Eye (tissue), 1 donor: ENCODE results near the gene MRPL27.
"Not testable (repeated sequence)": the region's sequence is repeated elsewhere in the genome, so short reads cannot be mapped to it uniquely, and the experiment has no call there.

Source experiments
- DNase-seq: peaks from one replicate; pipeline ENCODE4 v3.0.0-alpha.2; 2015

The MRPL27 gene

GRCh38 chr17:50344731-50345365, 28.1 kb downstream of the MRPL27 start:
- no peak for DNase-seq

DNA sequence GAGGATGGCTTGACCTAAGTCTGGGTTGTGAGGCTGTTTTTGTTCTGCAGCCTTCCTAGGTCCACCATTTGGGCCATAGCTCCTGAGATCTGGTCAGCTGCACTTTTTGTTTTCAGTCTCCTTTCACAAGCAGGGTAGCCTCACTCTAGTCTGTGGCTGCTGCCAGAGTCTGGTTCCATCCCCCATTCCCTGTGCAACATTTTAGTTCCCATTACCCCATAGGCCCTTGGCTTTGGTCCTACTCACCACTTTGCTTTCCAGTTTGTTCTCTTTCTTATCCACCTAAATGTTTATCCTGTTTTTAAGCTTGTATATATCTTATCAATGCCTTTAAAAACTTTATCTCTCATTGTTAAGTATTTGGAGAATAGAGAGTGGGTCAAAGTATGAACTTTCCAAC, 33.6 kb downstream of the MRPL27 start:
- DNase-seq, result no peak

DNA sequence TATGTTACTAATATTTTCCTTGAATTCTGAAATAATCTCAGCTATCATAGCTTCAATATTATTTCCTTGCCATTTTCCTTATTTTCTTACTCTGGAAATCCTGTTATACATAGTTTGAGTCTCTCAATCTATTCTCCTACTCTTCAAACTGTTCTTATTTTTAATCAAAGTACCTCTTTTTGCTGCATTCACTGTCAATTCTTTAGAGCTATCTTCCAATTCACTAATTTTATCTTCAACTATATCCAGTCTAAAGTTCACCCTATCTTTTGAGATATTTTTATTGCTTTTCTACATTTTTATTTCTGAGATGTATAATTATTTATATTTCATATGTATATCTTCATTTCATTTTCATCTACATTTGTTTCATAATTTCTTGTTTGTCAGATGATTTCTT, 34.3 kb downstream of the MRPL27 start:
- no peak for DNase-seq

DNA sequence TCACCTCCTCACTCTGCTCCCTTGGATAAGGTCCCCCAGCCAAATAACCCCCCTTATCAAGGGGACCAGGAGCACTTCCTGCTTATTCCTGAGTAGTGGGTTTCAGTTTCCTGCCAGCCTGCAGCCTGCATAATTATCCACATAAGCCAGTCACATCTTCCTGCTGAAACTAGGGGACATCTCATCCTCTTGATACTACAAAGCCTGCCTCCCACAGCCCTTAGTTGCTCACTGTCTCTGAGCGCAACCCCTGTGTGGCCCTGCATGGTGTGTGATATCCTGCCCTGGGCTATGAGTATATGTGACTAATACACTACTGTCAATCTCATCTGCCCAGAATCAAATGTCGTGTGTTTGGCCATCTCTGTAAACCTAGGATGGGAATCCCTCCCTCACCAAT, 35.0 kb downstream of the MRPL27 start:
- DNase-seq, result no peak

GRCh38 chr17:50333291-50334057, 39.5 kb downstream of the MRPL27 start:
- not testable (repeated sequence) for DNase-seq

- peak; percentile 48 for DNase-seq
Measured at GRCh38 chr17:50332196-50332595, 40.8 kb downstream of the MRPL27 start.

DNA sequence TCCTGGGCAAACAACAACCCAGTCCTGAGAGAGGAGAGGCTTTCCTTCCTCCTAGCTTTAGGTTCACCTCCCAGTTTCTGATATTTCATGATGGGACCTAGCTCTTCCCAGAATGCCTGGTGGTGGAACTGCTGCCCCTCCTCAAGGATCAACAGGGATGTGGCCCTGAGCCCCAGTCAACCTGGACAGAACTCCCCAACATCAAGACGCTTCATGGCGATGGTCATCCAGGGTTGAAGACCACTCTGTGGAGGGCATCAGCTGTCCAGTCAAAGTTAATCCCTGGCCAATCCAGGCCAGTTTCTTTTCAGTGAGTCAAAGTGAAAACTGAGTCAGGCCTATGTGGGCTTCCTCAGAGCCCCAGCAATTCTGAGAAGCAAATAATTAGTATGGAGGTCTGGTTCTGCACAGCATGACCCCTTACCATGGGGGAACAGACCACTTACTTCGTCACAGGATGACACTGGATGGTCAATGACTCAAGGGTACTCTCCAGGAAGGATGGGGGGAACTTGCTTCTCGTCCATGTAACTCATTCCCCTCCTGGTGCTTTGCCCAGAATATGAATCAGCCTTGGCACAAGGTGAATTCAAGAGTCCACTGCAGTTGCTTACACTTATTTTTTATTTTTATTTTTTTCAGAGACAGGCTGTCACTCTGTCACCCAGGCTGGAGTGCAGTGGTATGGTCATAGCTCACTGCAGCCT, 41.7 kb downstream of the MRPL27 start:
- DNase-seq, result no peak

DNA sequence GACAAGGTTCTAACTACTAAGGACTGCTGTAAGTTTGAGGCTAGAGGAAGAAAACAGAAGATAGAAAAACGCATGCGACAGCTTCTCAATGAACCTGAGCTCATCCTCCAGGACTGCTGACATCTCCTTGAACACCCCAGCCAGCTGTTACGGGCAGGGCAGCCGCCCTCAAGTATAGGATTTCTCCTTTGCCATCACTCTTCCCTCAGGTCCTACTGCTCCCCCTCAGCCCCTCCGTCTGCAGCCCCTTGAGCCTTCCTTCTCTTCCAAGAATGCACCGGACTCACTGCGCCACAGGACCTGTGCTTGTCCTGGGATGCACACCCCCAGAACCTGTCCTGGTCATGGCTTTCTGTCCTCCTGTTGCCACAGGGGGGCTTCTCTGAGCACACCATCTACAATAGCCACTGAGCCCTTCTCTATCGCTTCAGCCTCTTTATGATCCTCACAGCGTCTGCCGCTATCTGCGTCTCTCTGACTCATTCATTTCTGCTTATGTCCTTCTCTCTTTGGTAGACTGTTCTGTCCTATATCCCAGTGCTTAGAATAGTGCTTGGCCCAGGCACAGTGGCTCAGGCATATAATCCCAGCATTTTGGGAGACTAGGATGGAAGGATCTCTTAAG, 42.7 kb downstream of the MRPL27 start:
- no peak for DNase-seq

- no peak for DNase-seq
Measured at GRCh38 chr17:50329716-50330115, 43.3 kb downstream of the MRPL27 start.

GRCh38 chr17:50328363-50329325, 44.3 kb downstream of the MRPL27 start:
- DNase-seq, result peak; percentile 63

GRCh38 chr17:50326831-50327364, 46.1 kb downstream of the MRPL27 start:
- no peak for DNase-seq

DNA sequence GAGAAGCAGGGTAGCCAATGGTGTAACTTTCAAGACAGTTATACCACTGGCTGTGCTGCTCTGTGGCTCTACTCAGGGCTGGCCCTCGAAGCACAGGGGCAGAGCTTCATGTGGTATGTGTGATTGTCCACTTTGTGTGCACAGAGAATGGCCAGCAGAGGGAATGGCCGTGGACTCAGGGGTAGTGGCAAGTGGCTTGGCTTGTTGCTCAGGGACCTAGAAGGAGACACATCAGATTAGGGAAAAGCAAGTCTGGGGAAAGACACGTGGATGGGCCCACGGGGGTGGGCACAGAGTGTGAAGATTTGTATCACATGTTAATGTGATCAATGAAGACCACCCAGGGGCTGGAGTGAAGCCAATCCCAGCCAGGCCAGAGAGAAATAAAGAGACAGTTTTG, 47.1 kb downstream of the MRPL27 start:
- DNase-seq, result no peak

GRCh38 chr17:50323060-50323459, 49.9 kb downstream of the MRPL27 start:
- DNase-seq, result no peak

DNA sequence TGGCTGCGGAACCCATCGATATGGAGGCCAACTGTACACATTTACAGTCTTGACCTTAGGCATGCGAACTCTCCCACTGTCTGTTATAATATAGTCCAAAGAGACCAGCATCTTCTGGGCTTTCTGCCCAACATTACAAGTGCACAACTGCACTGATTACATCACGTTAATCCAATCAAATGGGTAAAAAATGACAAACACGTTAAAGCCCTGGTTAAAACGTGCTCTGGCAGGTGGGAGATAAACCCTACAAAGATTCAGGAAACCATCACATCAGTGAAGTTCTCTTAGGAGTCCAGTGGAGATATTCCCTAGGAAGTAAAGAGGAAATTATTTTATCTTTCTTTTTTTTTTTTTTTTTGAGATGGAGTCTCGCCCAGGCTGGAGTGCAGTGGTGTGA, 50.7 kb downstream of the MRPL27 start:
- no peak for DNase-seq

GRCh38 chr17:50319306-50320004, 53.5 kb downstream of the MRPL27 start:
- no peak for DNase-seq

- DNase-seq, result peak; percentile 41
Measured at GRCh38 chr17:50318501-50319285, 54.3 kb downstream of the MRPL27 start.
